GM12878 (cell line): ENCODE results near the gene HIC1.

Experiments used
- EP300 ChIP-seq, 2 experiments: fragments of 150-350 bp in 1 of 2; IDR thresholded peaks; 2 replicates each; pipeline ENCODE4 v1.6.1; 2011 to 2012; ENCODE audit warnings: low read depth in 2 of 2, low read length in 2 of 2, borderline replicate concordance in 1 of 2, improper control_type of control experiment in 1 of 2, inconsistent platforms in 1 of 2; ENCODE audit not compliant: control insufficient read depth in 1 of 2
- EZH2 ChIP-seq: IDR thresholded peaks from 2 replicates; pipeline ENCODE4 v1.6.1; 2012; ENCODE audit warnings: low read depth, mild to moderate bottlenecking, control low read depth, inconsistent platforms, low read length, borderline replicate concordance; ENCODE audit not compliant: control insufficient read depth
- RAD21 ChIP-seq: IDR thresholded peaks from 2 replicates; pipeline ENCODE4 v1.6.1; 2011; ENCODE audit warnings: mild to moderate bottlenecking, low read depth, low read length, moderate library complexity; ENCODE audit not compliant: insufficient read depth
- RFX5 ChIP-seq: IDR thresholded peaks from 2 replicates; pipeline ENCODE4 v1.6.1; 2011; ENCODE audit warnings: low read depth, low read length, improper control_type of control experiment
- SIN3A ChIP-seq: IDR thresholded peaks from 2 replicates; pipeline ENCODE4 v1.6.1; 2012; ENCODE audit warnings: low read depth, low read length, improper control_type of control experiment
- ZNF24 ChIP-seq: fragments of 450-650 bp; IDR thresholded peaks from 2 replicates; pipeline ENCODE4 v1.6.1; 2017; ENCODE audit warnings: antibody characterized with exemption, mild to moderate bottlenecking
- TF ChIP-seq, protein P1 (sequence below), 3 experiments: IDR thresholded peaks in 2 of 3; conservative IDR thresholded peaks in 1 of 3; 2 replicates each; pipeline ENCODE4 v1.5.1; 2011; ENCODE audit warnings: low read depth in 3 of 3, low read length in 3 of 3, mild to moderate bottlenecking in 3 of 3, control low read depth in 2 of 3, moderate library complexity in 2 of 3, inconsistent platforms in 1 of 3, mixed read lengths in 1 of 3; ENCODE audit not compliant: control insufficient read depth in 2 of 3, insufficient read depth in 1 of 3; ENCODE audit errors: extremely low read depth in 1 of 3
- TF ChIP-seq, protein P2 (sequence below): fragments of 450-650 bp; IDR thresholded peaks from 2 replicates; pipeline ENCODE4 v1.6.1; 2017; ENCODE audit warnings: mild to moderate bottlenecking, moderate library complexity
- TF ChIP-seq, protein P3 (sequence below): IDR thresholded peaks from 2 replicates; pipeline ENCODE4 v1.6.1; 2012; ENCODE audit warnings: mild to moderate bottlenecking, low read depth, low read length

DNA sequence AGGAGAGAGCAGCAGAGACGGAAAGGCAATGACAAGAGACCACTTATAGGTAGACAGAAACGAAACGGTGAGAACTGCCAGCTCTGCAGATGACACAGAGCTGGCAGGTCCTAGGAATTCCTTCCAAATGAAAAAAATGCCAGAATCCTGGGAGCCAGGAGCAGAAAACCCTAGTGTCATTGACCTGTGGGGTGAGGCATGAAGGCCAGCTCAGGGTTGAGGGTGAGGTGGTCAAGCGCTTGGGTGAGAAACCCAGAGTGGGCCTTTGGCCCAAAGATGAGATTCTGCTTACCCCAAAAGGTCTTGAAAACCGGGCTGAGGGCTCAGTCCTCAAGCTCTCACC, 9.2 kb downstream of the HIC1 start:
- TF ChIP-seq, protein P1, sequence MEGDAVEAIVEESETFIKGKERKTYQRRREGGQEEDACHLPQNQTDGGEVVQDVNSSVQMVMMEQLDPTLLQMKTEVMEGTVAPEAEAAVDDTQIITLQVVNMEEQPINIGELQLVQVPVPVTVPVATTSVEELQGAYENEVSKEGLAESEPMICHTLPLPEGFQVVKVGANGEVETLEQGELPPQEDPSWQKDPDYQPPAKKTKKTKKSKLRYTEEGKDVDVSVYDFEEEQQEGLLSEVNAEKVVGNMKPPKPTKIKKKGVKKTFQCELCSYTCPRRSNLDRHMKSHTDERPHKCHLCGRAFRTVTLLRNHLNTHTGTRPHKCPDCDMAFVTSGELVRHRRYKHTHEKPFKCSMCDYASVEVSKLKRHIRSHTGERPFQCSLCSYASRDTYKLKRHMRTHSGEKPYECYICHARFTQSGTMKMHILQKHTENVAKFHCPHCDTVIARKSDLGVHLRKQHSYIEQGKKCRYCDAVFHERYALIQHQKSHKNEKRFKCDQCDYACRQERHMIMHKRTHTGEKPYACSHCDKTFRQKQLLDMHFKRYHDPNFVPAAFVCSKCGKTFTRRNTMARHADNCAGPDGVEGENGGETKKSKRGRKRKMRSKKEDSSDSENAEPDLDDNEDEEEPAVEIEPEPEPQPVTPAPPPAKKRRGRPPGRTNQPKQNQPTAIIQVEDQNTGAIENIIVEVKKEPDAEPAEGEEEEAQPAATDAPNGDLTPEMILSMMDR (IDR thresholded peaks at IDR 0.05 in 2 of 3, conservative IDR thresholded peaks at IDR 0.05 in 1 of 3; ENCODE audit: control insufficient read depth in 2 of 3, extremely low read depth in 1 of 3, insufficient read depth in 1 of 3, low read depth in 3 of 3, low read length in 3 of 3): no peak
- TF ChIP-seq EP300 (IDR thresholded peaks at IDR 0.05; ENCODE audit: borderline replicate concordance in 1 of 2, control insufficient read depth in 1 of 2, low read depth in 2 of 2, low read length in 2 of 2): no peak
- TF ChIP-seq, protein P2, sequence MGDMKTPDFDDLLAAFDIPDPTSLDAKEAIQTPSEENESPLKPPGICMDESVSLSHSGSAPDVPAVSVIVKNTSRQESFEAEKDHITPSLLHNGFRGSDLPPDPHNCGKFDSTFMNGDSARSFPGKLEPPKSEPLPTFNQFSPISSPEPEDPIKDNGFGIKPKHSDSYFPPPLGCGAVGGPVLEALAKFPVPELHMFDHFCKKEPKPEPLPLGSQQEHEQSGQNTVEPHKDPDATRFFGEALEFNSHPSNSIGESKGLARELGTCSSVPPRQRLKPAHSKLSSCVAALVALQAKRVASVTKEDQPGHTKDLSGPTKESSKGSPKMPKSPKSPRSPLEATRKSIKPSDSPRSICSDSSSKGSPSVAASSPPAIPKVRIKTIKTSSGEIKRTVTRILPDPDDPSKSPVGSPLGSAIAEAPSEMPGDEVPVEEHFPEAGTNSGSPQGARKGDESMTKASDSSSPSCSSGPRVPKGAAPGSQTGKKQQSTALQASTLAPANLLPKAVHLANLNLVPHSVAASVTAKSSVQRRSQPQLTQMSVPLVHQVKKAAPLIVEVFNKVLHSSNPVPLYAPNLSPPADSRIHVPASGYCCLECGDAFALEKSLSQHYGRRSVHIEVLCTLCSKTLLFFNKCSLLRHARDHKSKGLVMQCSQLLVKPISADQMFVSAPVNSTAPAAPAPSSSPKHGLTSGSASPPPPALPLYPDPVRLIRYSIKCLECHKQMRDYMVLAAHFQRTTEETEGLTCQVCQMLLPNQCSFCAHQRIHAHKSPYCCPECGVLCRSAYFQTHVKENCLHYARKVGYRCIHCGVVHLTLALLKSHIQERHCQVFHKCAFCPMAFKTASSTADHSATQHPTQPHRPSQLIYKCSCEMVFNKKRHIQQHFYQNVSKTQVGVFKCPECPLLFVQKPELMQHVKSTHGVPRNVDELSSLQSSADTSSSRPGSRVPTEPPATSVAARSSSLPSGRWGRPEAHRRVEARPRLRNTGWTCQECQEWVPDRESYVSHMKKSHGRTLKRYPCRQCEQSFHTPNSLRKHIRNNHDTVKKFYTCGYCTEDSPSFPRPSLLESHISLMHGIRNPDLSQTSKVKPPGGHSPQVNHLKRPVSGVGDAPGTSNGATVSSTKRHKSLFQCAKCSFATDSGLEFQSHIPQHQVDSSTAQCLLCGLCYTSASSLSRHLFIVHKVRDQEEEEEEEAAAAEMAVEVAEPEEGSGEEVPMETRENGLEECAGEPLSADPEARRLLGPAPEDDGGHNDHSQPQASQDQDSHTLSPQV: no peak
- TF ChIP-seq EZH2: no peak
- no peak for TF ChIP-seq RAD21
- no peak for TF ChIP-seq SIN3A
- no peak for TF ChIP-seq ZNF24
- no peak for TF ChIP-seq RFX5
- TF ChIP-seq, protein P3, sequence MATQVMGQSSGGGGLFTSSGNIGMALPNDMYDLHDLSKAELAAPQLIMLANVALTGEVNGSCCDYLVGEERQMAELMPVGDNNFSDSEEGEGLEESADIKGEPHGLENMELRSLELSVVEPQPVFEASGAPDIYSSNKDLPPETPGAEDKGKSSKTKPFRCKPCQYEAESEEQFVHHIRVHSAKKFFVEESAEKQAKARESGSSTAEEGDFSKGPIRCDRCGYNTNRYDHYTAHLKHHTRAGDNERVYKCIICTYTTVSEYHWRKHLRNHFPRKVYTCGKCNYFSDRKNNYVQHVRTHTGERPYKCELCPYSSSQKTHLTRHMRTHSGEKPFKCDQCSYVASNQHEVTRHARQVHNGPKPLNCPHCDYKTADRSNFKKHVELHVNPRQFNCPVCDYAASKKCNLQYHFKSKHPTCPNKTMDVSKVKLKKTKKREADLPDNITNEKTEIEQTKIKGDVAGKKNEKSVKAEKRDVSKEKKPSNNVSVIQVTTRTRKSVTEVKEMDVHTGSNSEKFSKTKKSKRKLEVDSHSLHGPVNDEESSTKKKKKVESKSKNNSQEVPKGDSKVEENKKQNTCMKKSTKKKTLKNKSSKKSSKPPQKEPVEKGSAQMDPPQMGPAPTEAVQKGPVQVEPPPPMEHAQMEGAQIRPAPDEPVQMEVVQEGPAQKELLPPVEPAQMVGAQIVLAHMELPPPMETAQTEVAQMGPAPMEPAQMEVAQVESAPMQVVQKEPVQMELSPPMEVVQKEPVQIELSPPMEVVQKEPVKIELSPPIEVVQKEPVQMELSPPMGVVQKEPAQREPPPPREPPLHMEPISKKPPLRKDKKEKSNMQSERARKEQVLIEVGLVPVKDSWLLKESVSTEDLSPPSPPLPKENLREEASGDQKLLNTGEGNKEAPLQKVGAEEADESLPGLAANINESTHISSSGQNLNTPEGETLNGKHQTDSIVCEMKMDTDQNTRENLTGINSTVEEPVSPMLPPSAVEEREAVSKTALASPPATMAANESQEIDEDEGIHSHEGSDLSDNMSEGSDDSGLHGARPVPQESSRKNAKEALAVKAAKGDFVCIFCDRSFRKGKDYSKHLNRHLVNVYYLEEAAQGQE: no peak
